Lung (tissue), 16 donors: ENCODE results near the gene KNDC1. TPM values are rescaled to one million over a fixed set of nuclear protein-coding genes. Genes with fewer than 3 reads are reported as not detected.
"Not testable (repeated sequence)": the region's sequence is repeated elsewhere in the genome, so short reads cannot be mapped to it uniquely, and the experiment has no call there.

Experiments
- ATAC-seq: fragments of 200-7000 bp; cut with Tn5 transposase; one replicate; pipeline ENCODE4 v1.9.1; 2020; ENCODE audit warnings: moderate number of reproducible peaks; ENCODE audit not compliant: insufficient read depth, low FRiP score
- DNase-seq, 3 donors: peaks; one replicate each; pipeline ENCODE4 v3.0.0-alpha.2; 2013 to 2017
- H3K27ac ChIP-seq, 2 donors: one replicate each; pipeline ENCODE4 v1.5.1; 2013; ENCODE audit warnings: mild to moderate bottlenecking in 2 of 2, moderate library complexity in 2 of 2, control low read depth in 1 of 2, inconsistent platforms in 1 of 2, low read depth in 1 of 2, low read length in 1 of 2
- H3K27me3 ChIP-seq, 3 donors: one replicate each; pipeline ENCODE4 v1.5.1; 2013; ENCODE audit warnings: low read length in 2 of 3; ENCODE audit not compliant: control insufficient read depth in 3 of 3, insufficient read depth in 3 of 3
- H3K36me3 ChIP-seq, 4 donors: one replicate each; pipeline ENCODE4 v1.5.1; 2013; ENCODE audit warnings: low read length in 4 of 4, mild to moderate bottlenecking in 1 of 4, moderate library complexity in 1 of 4; ENCODE audit not compliant: control insufficient read depth in 4 of 4, insufficient read depth in 4 of 4
- H3K4me1 ChIP-seq, 5 donors: one replicate each; pipeline ENCODE4 v1.5.1; 2013; ENCODE audit warnings: low read length in 5 of 5, mild to moderate bottlenecking in 2 of 5, moderate library complexity in 1 of 5; ENCODE audit not compliant: control insufficient read depth in 5 of 5, insufficient read depth in 5 of 5
- H3K4me3 ChIP-seq: one replicate; pipeline ENCODE4 v1.5.1; 2013; ENCODE audit warnings: mild to moderate bottlenecking, control low read depth, moderate library complexity
- H3K9ac ChIP-seq, 2 donors: one replicate each; pipeline ENCODE4 v1.5.1; 2013; ENCODE audit warnings: low read length in 2 of 2, control low read depth in 1 of 2; ENCODE audit not compliant: insufficient read depth in 1 of 2
- H3K9me3 ChIP-seq, 4 donors: one replicate each; pipeline ENCODE4 v1.5.1; 2013; ENCODE audit warnings: low read length in 3 of 4, mild to moderate bottlenecking in 1 of 4, moderate library complexity in 1 of 4; ENCODE audit not compliant: control insufficient read depth in 4 of 4, insufficient read depth in 3 of 4
- WGBS, 2 donors: extraction: QIAGEN DNeasy Blood & Tissue Kit; methylation state at CpG; one replicate each; pipeline ENCODE4 v1.1.7; 2013; 5-methylcytosine and 5-hydroxymethylcytosine counted together
- long read RNA-seq, 5 donors: transcript quantifications; one replicate each; lab custom pipeline, GENCODE V29; 2026
- polyA plus RNA-seq, 2 donors: library from polyadenylated mRNA; stranded (reverse); fragments of 200-250 nt; gene quantifications; one replicate each; pipeline ENCODE4 v1.2.1, GENCODE V29; 2013
- total RNA-seq, 2 donors: library from RNA; depleted of rRNA in 1 of 2; stranded (reverse); fragments of >200 nt in 1 of 2; gene quantifications; one replicate each; pipeline ENCODE4 v1.2.1, GENCODE V29; 2014 to 2021
- TF ChIP-seq, protein P1 (sequence below): IDR thresholded peaks from 2 replicates; pipeline ENCODE4 v1.5.1; 2012; ENCODE audit warnings: mild to moderate bottlenecking; ENCODE audit errors: control extremely low read depth, extremely low read depth
- donor health status: control.
- donor health status: control.
- donor health status: Bipolar disorder and iron deficiency.
- donor health status: healthy.
- donor health status: DM: yes; HTN: yes; CAD: no.

KNDC1 gene
- total RNA-seq (10 to 100 TPM in 1 of 2 donors, 1 to 10 TPM in 1; 7.5 to 21.0 TPM), polyA plus RNA-seq (1 to 10 TPM; 3.2 to 5.9 TPM)
- long read RNA-seq, donor 1: 0 reads
- long read RNA-seq, donor 2: 0 reads
- long read RNA-seq, donor 3: 0 reads
- long read RNA-seq, donor 4: 0 reads
- long read RNA-seq, donor 5: 0 reads

DNA sequence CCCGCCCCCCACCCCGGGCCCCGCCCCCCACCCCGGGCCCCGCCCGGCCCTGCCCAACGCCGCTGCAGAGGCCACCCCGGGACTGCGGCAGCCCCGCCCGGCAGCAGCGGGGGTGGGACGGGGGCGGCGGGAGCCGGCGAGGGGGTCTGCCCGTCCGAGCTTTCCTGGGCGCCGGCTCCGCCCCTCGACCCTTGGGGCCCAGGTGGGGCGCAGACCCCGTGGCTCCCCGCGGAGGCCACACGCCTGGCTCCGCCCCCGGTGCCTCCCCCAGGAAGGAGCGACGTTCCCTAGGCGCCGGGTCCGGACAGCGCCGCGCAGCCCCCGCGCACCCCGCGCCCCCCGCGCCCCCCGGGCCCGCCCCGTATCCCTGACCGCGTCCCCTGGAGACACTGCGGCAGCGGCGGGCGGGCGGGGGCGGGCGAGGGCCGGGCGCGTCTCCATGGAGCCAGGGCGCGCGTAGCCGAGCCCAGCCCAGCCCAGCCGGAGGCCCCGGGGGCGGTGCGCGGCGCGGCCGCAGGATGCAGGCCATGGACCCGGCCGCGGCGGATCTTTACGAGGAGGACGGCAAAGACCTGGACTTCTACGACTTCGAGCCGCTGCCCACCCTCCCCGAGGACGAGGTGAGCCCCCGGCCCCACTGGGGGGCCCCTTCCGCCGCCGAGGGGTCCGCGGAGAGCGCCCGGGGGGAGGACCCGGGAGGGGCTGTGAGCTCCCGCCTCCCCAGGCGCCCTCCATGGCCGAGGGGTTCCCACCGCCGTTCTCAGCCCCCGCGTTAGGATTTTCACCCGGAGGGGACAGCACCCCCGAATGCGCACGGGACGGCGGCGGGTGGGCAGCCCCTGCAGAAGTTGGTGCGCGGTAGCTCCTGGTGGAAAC, at the start of gene KNDC1:
KNDC1 (plus strand) TSS at position 270 of the 876 bp plus-strand sequence; CDS start at position 519, 249 bp downstream.
- peaks cover 0 to 21% (median 9%) of the 10 kb centered on the region in 5 donors for H3K4me1 ChIP-seq
- peak within 1 kb of the TSS; percentile 15 for H3K4me3 ChIP-seq
- H3K9me3 ChIP-seq: peaks cover 0 to 2% (median 0%) of the 10 kb centered on the region in 4 donors
- no peak within 1 kb of the TSS for H3K9ac ChIP-seq
- no peaks in the 10 kb centered on the region for H3K36me3 ChIP-seq
- peak; percentile 51 for ATAC-seq
- 1 to 2% methylated on average over 46 to 106 of the region's 108 CpGs for WGBS, 2 donors
- H3K27me3 ChIP-seq: peaks cover 0 to 5% (median 0%) of the 10 kb centered on the region in 3 donors
- no peak within 1 kb of the TSS for H3K27ac ChIP-seq
- DNase-seq: peak; percentile 50 to 70 (median 61)
- TF ChIP-seq, protein P1, sequence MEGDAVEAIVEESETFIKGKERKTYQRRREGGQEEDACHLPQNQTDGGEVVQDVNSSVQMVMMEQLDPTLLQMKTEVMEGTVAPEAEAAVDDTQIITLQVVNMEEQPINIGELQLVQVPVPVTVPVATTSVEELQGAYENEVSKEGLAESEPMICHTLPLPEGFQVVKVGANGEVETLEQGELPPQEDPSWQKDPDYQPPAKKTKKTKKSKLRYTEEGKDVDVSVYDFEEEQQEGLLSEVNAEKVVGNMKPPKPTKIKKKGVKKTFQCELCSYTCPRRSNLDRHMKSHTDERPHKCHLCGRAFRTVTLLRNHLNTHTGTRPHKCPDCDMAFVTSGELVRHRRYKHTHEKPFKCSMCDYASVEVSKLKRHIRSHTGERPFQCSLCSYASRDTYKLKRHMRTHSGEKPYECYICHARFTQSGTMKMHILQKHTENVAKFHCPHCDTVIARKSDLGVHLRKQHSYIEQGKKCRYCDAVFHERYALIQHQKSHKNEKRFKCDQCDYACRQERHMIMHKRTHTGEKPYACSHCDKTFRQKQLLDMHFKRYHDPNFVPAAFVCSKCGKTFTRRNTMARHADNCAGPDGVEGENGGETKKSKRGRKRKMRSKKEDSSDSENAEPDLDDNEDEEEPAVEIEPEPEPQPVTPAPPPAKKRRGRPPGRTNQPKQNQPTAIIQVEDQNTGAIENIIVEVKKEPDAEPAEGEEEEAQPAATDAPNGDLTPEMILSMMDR: no peak

GRCh38 chr10:133110609-133111275, 49.3 kb upstream of the KNDC1 start:
- TF ChIP-seq, protein P1: no peak
- DNase-seq (no peak), ATAC-seq (no peak)
- Histone ChIP-seq H3K4me1 (no peaks in the 10 kb centered on the region), H3K36me3 (no peaks in the 10 kb centered on the region), H3K27ac (no peak overlapping the region), H3K9ac (no peak overlapping the region), H3K27me3 (peaks cover 0 to 2% (median 0%) of the 10 kb centered on the region in 3 donors), H3K9me3 (peaks cover 0 to 25% (median 0%) of the 10 kb centered on the region in 4 donors), H3K4me3 (no peak overlapping the region)
- WGBS, 2 donors: 40 to 60% methylated on average over 5 to 6 of the region's 6 CpGs

- H3K27me3 ChIP-seq, H3K9ac ChIP-seq, H3K4me3 ChIP-seq, ATAC-seq, DNase-seq, H3K4me1 ChIP-seq, H3K27ac ChIP-seq, H3K36me3 ChIP-seq: not testable (repeated sequence)
- H3K9me3 ChIP-seq: peaks cover 0 to 21% (median 0%) of the 10 kb centered on the region in 4 donors
- 33 to 41% methylated on average over 4 to 5 of the region's 7 CpGs for WGBS, 2 donors
These were observed 48.4 kb upstream of the KNDC1 start for GRCh38 chr10:133111640-133112039.
